GM12865 (cell line): ENCODE data around the gene FBF1.
A peak's percentile ranks its signal among the peaks of the same experiment; 100 is the strongest.

ENCODE experiments used
- DNase-seq: peaks from one replicate; pipeline ENCODE4 v3.0.0; 2010; ENCODE audit warnings: low read depth
- H3K4me3 ChIP-seq: 2 replicates; pipeline ENCODE4 v1.5.1; 2011; ENCODE audit warnings: mild to moderate bottlenecking, low read depth, low read length, control low read depth
- TF ChIP-seq, protein P1 (sequence below): IDR thresholded peaks from 2 replicates; pipeline ENCODE4 v1.5.1; 2011; ENCODE audit warnings: low read length, control low read depth, low read depth, inconsistent platforms; ENCODE audit not compliant: insufficient read depth; ENCODE audit errors: missing control alignments

FBF1 gene

GRCh38 chr17:75932852-75933251 is 8.0 kb downstream of the FBF1 start:
- TF ChIP-seq, protein P1, sequence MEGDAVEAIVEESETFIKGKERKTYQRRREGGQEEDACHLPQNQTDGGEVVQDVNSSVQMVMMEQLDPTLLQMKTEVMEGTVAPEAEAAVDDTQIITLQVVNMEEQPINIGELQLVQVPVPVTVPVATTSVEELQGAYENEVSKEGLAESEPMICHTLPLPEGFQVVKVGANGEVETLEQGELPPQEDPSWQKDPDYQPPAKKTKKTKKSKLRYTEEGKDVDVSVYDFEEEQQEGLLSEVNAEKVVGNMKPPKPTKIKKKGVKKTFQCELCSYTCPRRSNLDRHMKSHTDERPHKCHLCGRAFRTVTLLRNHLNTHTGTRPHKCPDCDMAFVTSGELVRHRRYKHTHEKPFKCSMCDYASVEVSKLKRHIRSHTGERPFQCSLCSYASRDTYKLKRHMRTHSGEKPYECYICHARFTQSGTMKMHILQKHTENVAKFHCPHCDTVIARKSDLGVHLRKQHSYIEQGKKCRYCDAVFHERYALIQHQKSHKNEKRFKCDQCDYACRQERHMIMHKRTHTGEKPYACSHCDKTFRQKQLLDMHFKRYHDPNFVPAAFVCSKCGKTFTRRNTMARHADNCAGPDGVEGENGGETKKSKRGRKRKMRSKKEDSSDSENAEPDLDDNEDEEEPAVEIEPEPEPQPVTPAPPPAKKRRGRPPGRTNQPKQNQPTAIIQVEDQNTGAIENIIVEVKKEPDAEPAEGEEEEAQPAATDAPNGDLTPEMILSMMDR: no peak
- DNase-seq: no peak
- H3K4me3 ChIP-seq: no peak overlapping the region

GRCh38 chr17:75931062-75931461 is 9.8 kb downstream of the FBF1 start:
- TF ChIP-seq, protein P1: no peak
- DNase-seq: no peak
- no peak overlapping the region for H3K4me3 ChIP-seq

GRCh38 chr17:75927286-75927922 is 13.4 kb downstream of the FBF1 start:
- no peak overlapping the region for H3K4me3 ChIP-seq
- TF ChIP-seq, protein P1: peak; percentile 51
- DNase-seq: peak; percentile 45

DNA sequence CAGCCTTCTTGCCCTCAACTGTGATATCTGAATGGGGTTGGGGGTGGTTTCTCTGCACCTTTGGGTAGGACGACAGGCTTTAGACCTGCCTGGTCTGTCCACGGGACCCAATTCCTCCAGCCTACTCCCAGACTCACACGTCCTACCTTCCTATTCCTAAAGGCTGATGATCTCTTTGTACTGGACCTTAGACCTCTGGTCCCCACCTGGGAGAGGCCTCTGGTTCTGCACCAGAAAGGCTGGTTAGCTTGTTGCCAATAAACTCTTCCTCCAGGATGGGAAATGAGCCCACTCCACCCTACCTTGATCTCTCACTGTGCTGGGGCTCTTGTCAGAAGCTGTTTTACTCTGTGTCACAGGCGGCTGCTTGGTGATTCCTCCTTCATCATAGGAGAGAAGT is 14.4 kb downstream of the FBF1 start:
- DNase-seq: no peak
- TF ChIP-seq, protein P1: no peak
- H3K4me3 ChIP-seq: no peak overlapping the region

DNA sequence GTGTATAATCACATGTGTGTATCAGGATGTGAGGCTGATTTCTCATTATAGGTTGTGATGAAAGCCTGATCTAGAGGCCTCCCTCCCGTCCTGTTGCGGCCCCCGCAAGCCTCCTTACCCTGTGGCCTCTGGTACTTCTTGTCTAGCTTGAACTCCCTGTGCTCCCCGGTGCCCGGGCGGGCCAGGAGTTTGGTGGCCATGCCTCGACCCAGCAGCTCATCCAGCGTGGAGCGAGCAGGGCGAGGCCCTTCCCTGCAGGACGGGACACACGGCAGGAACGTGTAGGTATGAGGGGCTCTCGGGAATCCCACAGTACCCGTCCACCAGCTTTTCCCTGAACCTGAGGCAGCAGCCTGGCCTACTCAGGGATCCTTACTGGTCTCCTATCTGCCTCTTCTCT is 14.9 kb downstream of the FBF1 start:
- TF ChIP-seq, protein P1: no peak
- no peak for DNase-seq
- no peak overlapping the region for H3K4me3 ChIP-seq

DNA sequence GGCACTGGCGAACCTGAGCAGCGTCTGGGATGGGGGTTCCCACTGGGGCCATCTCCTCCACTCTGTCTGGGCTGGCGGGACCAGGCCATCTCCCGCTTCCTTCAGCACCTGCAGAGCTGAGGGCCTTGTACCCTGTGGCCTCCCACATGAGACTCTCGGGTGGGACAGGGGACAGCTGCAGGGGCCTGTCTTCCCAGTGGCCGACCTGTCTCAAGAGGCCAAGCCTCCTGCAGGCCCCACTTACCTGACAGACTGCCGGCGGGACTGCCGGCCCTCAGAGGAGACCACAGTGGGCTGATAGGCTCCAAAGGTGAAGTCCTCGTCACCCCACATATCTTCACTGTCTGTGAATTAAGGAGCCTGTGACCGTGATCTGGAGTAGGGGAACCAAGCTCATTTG is 15.7 kb downstream of the FBF1 start:
- no peak for DNase-seq
- no peak overlapping the region for H3K4me3 ChIP-seq
- TF ChIP-seq, protein P1: no peak
